ENCODE measurements around the gene KRT86. TPM values are rescaled to one million over a fixed set of nuclear protein-coding genes. Genes with fewer than 3 reads are reported as not detected.

Gene KRT86
- polyA plus RNA-seq = 0.97 TPM
- long read RNA-seq, donor 1 = 0 reads
- long read RNA-seq, donor 2 = 0 reads
- long read RNA-seq, donor 3 = 0 reads
- long read RNA-seq, donor 4 = 0 reads
- long read RNA-seq, donor 5 = 0 reads
- long read RNA-seq, donor 6 = 0 reads
- long read RNA-seq, donor 7 = 0 reads
- long read RNA-seq, donor 8 = 0 reads
- long read RNA-seq, donor 9, partial matches to known transcripts = 597 of 1,344 reads
- long read RNA-seq, donor 9, other reads (novel, unspliced or antisense) = 747 of 1,344 reads
- long read RNA-seq, donor 10 = 0 reads
- long read RNA-seq, donor 11 = 0 reads

DNA sequence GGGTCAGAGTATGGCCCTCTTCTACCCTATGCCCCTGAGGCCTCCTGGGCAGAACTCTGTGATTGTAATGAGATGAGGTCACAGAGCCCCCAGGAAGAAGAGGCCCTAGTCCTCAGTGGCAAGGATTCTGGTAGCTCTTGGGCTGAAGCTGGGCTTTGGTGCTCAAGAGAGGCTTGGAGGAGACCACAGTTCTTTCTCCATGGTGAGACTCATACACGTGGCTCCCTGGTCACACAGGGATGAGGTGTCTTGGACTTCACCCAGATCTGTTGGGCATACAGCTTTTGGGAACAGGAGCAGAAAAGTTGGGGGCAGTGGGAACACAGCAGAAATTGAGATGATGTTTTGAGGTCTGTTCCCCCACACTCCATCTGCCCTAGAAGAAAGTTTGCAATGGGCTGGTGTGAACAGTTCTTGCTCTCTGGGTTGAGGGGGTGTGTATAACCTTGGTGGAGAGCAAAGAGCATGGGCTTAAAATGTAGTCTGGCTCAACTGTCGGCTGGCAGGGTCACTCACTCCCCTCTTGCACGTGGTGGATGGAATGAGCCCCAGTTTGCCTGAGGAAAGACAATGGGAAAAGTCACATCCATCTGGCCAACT, at the start of gene KRT86:
Gene KRT86 (plus strand): TSS at position 125 of the 600 bp plus-strand sequence. CDS start 27,272 bp downstream, outside the sequence.
- Histone ChIP-seq H3K27ac (ENCODE audit: low read length) (no peak within 1 kb of the TSS), H3K4me3 (ENCODE audit: low read length) (no peak within 1 kb of the TSS), H3K4me1 (ENCODE audit: control insufficient read depth, insufficient read depth, low read length) (peaks cover 4% of the 10 kb centered on the region), H3K9me3 (ENCODE audit: control insufficient read depth, low read depth, low read length) (no peaks in the 10 kb centered on the region), H3K36me3 (ENCODE audit: control insufficient read depth, insufficient read depth, low read length) (no peaks in the 10 kb centered on the region), H3K27me3 (ENCODE audit: control insufficient read depth, insufficient read depth, low read length) (peaks cover 17% of the 10 kb centered on the region)
- no CpG with 5 or more reads among the region's 3 CpGs for WGBS (ENCODE audit: insufficient coverage, low lambda C conversion rate)
- DNase-seq = no peak

DNA sequence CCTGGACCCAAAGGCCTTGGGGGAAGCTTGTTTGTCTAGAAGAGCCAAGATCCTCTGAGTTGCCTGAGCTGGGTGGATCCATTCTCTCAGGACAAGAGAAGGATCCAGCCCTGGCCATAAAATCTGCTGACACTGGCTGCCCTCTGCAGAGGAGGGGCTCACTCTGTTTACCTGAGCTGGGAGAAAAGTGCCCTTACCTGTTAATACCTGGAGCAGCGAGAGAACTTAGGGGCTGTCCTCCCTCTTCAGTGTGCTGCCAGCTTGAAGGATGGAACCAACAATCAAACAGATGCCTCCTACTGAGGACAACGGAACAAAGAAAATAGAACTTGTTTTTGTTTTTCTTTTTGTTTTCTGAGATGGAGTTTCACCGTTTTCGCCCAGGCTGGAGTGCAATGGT, 48.7 kb upstream of the KRT86 start:
- H3K4me1 ChIP-seq (ENCODE audit: control insufficient read depth, insufficient read depth, low read length) = peaks cover 15% of the 10 kb centered on the region
- no peak overlapping the region for H3K4me3 ChIP-seq (ENCODE audit: low read length)
- WGBS (ENCODE audit: insufficient coverage, low lambda C conversion rate) = 20% methylated on average over 1 of the region's 4 CpGs
- H3K27me3 ChIP-seq (ENCODE audit: control insufficient read depth, insufficient read depth, low read length) = peaks cover 7% of the 10 kb centered on the region
- H3K27ac ChIP-seq (ENCODE audit: low read length) = no peak overlapping the region
- H3K9me3 ChIP-seq (ENCODE audit: control insufficient read depth, low read depth, low read length) = no peaks in the 10 kb centered on the region
- DNase-seq = no peak
- no peaks in the 10 kb centered on the region for H3K36me3 ChIP-seq (ENCODE audit: control insufficient read depth, insufficient read depth, low read length)

DNA sequence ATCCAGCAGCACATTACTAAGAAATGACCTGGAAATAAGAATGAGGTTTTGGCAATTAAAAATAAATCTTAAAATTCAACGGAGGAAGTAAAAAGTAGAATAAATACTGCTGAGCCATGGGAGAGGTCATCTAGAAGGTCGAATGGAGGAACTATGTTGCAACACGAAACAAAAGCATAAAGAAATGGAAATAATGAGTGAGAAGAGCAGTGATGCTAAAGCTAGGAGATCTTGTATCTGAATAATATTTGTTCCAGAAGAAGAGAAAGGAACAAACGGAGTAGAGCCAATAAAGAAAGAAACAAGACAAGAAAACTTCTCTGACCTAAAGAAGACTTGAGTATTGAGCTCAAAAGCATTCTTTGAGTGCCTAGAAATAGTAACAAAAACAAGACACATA, 48.0 kb upstream of the KRT86 start:
- Histone ChIP-seq H3K27me3 (ENCODE audit: control insufficient read depth, insufficient read depth, low read length) (peaks cover 8% of the 10 kb centered on the region), H3K4me1 (ENCODE audit: control insufficient read depth, insufficient read depth, low read length) (peaks cover 14% of the 10 kb centered on the region), H3K4me3 (ENCODE audit: low read length) (no peak overlapping the region), H3K9me3 (ENCODE audit: control insufficient read depth, low read depth, low read length) (no peaks in the 10 kb centered on the region), H3K36me3 (ENCODE audit: control insufficient read depth, insufficient read depth, low read length) (no peaks in the 10 kb centered on the region), H3K27ac (ENCODE audit: low read length) (no peak overlapping the region)
- WGBS (ENCODE audit: insufficient coverage, low lambda C conversion rate) = 89% methylated on average over 4 of the region's 4 CpGs
- DNase-seq = no peak

DNA sequence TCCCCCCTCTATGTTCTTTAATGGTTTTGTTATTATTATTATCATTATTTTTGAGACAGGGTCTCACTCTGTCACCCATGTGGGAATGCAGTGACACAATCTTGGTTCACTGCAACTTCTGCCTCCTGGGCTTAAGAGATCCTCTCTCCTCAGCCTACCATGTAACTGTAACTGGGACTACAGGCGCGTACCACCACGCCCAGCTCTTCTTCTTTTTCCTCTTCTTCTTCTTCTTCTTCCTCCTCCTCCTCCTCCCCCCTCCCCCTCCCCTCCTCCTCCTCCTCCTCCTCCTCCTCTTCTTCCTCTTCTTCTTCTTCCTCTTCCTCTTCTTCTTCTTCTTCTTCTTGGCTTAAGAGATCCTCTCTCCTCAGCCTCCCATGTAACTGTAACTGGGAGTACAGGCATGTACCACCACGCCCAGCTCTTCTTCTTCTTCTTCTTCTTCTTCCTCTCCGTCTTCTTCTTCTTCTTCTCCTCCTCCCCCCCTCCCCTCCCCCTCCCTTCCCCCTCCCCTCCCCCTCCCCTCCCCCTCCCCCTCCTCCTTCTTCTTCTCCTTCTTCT, 46.8 kb upstream of the KRT86 start:
- Histone ChIP-seq H3K9me3 (ENCODE audit: control insufficient read depth, low read depth, low read length) (no peaks in the 10 kb centered on the region), H3K27ac (ENCODE audit: low read length) (no peak overlapping the region), H3K27me3 (ENCODE audit: control insufficient read depth, insufficient read depth, low read length) (peaks cover 20% of the 10 kb centered on the region), H3K36me3 (ENCODE audit: control insufficient read depth, insufficient read depth, low read length) (no peaks in the 10 kb centered on the region), H3K4me1 (ENCODE audit: control insufficient read depth, insufficient read depth, low read length) (peaks cover 14% of the 10 kb centered on the region), H3K4me3 (ENCODE audit: low read length) (no peak overlapping the region)
- no CpG with 5 or more reads among the region's 5 CpGs for WGBS (ENCODE audit: insufficient coverage, low lambda C conversion rate)
- no peak for DNase-seq

DNA sequence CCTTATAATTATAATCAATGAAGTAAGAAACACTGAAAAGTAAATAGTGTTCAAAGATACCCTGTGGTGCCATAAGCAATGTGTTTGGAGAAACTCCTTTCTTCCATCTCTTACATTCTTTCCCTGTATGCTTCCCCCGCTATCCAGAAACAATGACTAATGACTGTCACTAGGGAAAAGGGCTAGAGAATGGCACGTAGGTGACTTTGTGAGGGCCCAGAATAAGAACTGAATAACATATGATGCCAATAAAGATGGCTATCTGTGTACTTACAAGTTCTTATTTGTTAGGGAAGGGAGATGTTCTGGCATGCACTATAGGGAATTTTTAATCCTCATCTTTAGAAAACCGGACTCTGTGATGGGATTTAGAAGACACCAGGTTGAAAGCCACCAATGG, 46.1 kb upstream of the KRT86 start:
- Histone ChIP-seq H3K36me3 (ENCODE audit: control insufficient read depth, insufficient read depth, low read length) (no peaks in the 10 kb centered on the region), H3K27me3 (ENCODE audit: control insufficient read depth, insufficient read depth, low read length) (peaks cover 26% of the 10 kb centered on the region), H3K4me3 (ENCODE audit: low read length) (no peak overlapping the region), H3K9me3 (ENCODE audit: control insufficient read depth, low read depth, low read length) (no peaks in the 10 kb centered on the region), H3K27ac (ENCODE audit: low read length) (no peak overlapping the region), H3K4me1 (ENCODE audit: control insufficient read depth, insufficient read depth, low read length) (peaks cover 13% of the 10 kb centered on the region)
- no peak for DNase-seq
- WGBS (ENCODE audit: insufficient coverage, low lambda C conversion rate) = 60% methylated on average over 1 of the region's 3 CpGs

DNA sequence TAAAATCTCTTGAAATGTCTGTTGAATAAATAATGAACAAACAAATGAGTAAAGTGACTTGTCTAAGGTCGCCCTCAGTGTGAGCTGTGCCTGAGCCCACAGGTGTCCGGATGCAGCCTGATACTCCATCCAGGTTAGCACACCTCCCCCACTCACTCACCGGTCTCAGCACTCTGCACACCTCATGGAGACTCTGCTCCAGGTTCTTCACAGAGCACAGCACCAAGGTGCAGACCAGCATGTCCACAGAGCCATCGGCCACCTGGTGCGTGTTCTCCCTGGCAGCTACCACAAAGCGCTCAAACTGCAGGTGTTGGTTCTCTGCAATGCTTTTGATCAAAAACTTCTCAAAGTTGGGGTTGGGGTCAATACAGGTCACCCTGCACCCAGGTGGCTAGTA, 45.5 kb upstream of the KRT86 start:
- no peaks in the 10 kb centered on the region for H3K9me3 ChIP-seq (ENCODE audit: control insufficient read depth, low read depth, low read length)
- H3K4me1 ChIP-seq (ENCODE audit: control insufficient read depth, insufficient read depth, low read length) = peaks cover 11% of the 10 kb centered on the region
- no peak for DNase-seq
- no CpG with 5 or more reads among the region's 6 CpGs for WGBS (ENCODE audit: insufficient coverage, low lambda C conversion rate)
- H3K27ac ChIP-seq (ENCODE audit: low read length) = no peak overlapping the region
- H3K4me3 ChIP-seq (ENCODE audit: low read length) = no peak overlapping the region
- H3K36me3 ChIP-seq (ENCODE audit: control insufficient read depth, insufficient read depth, low read length) = no peaks in the 10 kb centered on the region
- H3K27me3 ChIP-seq (ENCODE audit: control insufficient read depth, insufficient read depth, low read length) = peaks cover 32% of the 10 kb centered on the region

DNA sequence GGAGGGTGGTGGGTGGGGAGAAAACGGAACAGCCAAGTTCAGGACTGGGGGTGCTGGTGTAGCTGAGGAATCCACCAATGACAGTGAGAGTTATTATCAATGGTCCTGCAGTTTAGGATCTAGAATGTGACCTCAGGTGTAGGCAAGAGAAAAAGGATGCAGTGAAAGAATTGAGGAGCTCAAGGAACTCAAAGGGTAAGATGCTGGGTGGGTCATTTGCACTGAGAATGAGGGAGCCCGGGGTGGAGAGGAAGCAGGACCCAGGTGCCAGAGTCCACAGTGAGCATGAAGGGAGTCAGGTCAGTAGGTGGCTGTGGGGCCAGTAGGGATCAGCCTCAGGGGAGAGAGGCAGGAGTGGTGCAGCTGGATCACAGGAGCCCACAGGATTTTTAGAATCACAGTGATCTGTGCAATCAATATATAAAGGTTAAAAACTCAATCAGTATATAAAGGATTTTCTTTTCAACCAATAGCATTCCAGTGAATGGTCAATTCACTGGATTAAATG, 44.6 kb upstream of the KRT86 start:
- Histone ChIP-seq H3K36me3 (ENCODE audit: control insufficient read depth, insufficient read depth, low read length) (no peaks in the 10 kb centered on the region), H3K27ac (ENCODE audit: low read length) (no peak overlapping the region), H3K27me3 (ENCODE audit: control insufficient read depth, insufficient read depth, low read length) (peaks cover 35% of the 10 kb centered on the region), H3K9me3 (ENCODE audit: control insufficient read depth, low read depth, low read length) (no peaks in the 10 kb centered on the region), H3K4me3 (ENCODE audit: low read length) (no peak overlapping the region), H3K4me1 (ENCODE audit: control insufficient read depth, insufficient read depth, low read length) (peaks cover 11% of the 10 kb centered on the region)
- DNase-seq = no peak
- WGBS (ENCODE audit: insufficient coverage, low lambda C conversion rate) = no CpG with 5 or more reads among the region's 2 CpGs

DNA sequence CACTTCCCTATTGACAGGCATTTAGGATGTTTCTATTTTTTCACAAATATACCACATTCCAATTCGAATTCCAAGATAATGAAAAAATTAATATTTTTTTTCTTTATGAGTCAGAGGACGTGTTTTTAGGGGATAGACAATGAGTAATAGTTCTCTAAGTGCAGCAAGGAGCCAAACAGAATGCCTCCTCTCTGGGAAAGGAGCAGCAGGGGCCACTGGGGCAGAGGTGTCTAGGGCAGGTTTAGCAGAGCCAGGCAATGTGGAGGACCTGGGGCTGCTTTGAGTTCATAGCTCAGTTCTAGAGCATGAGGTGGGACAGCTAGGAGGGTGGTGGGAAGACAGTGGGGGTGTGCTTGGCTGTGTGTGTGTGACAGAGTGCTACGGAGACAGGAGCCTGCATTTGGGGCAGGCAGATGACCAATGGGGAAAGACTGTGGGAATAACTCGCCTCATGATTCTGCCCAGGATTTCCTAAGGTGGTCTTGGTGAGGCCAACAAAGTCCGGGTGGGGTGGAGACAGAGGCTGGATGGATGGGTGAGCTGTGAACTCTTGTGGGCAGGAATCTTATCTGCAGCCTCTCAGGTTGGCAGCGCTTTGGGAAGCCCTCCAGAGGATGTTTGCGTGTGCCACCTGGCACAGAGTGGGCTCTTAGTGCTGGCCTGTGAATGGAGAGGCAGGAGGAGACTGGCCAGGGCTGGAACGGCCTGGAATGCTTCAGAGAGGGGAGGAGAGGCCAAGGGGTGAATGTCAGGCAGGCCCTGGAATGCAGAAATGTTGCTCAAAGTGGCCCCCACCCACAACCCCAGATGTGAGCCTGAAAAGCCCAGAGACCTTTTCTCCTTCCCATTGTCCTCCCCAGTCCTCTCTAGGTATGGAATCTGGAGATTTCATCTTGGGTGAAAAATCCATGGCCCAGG, 43.8 kb upstream of the KRT86 start:
- no peak overlapping the region for H3K4me3 ChIP-seq (ENCODE audit: low read length)
- no peak for DNase-seq
- no peaks in the 10 kb centered on the region for H3K9me3 ChIP-seq (ENCODE audit: control insufficient read depth, low read depth, low read length)
- H3K4me1 ChIP-seq (ENCODE audit: control insufficient read depth, insufficient read depth, low read length) = peaks cover 16% of the 10 kb centered on the region
- H3K27me3 ChIP-seq (ENCODE audit: control insufficient read depth, insufficient read depth, low read length) = peaks cover 35% of the 10 kb centered on the region
- no peak overlapping the region for H3K27ac ChIP-seq (ENCODE audit: low read length)
- no CpG with 5 or more reads among the region's 8 CpGs for WGBS (ENCODE audit: insufficient coverage, low lambda C conversion rate)
- H3K36me3 ChIP-seq (ENCODE audit: control insufficient read depth, insufficient read depth, low read length) = no peaks in the 10 kb centered on the region

DNA sequence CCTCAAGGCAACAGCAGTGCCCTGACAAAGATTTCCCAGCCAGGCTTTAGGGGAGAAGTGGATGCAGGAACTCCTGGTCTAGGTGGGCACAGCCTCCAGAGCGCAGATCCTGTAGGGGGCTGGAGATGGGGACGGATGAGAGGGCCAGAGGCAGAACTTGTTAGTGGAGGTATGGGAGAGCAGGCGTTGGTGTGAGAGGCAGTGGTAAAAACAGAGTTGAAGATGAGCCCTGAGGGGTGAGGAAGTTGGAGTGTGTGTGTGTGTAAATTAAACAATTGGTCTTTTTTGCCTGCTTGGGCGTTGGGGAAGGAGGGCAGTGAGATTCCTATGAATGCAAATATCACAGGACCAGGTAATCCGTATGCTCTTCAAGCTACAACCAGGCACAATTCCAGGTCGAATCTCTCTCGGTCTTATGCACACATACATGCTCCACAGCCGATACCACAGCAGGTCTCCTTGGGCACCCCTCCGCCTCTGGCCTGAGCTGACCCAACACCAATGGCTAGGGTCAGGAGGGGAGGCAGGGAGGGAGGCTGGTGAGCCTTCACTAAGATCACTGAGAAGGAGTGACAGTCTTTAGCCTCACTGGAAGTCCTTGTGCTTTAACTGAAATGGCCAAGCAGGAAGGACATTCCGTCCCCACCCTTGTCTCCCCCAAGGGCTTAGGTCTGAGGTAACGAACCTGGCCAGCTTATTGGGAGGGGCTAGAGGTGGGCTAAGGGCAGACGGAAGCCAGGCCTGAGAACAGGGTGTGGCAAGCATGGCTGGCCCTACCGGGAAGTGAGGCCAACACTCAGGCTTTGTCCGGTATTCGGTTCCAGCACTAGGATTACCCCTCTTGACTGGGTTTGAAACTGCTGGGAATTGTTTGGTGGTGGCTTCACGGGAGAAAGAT, 42.9 kb upstream of the KRT86 start:
- Histone ChIP-seq H3K36me3 (ENCODE audit: control insufficient read depth, insufficient read depth, low read length) (no peaks in the 10 kb centered on the region), H3K4me1 (ENCODE audit: control insufficient read depth, insufficient read depth, low read length) (peaks cover 20% of the 10 kb centered on the region), H3K9me3 (ENCODE audit: control insufficient read depth, low read depth, low read length) (no peaks in the 10 kb centered on the region), H3K27ac (ENCODE audit: low read length) (no peak overlapping the region), H3K4me3 (ENCODE audit: low read length) (no peak overlapping the region), H3K27me3 (ENCODE audit: control insufficient read depth, insufficient read depth, low read length) (peaks cover 35% of the 10 kb centered on the region)
- no peak for DNase-seq
- 100% methylated on average over 3 of the region's 16 CpGs for WGBS (ENCODE audit: insufficient coverage, low lambda C conversion rate)
